HepG2 (cell line): ENCODE results near the gene TLK1. TPM values are rescaled to one million over a fixed set of nuclear protein-coding genes. Genes with fewer than 3 reads are reported as not detected.
A peak's percentile ranks its signal among the peaks of the same experiment; 100 is the strongest.

Experiments
- AHR ChIP-seq: IDR thresholded peaks from 2 replicates; pipeline ENCODE4 v1.6.1; 2018; ENCODE audit warnings: missing genetic modification reagents, missing compliant biosample characterization
- ATF7 ChIP-seq, 2 experiments: fragments of 450-650 bp in 1 of 2; sonication (generic) in 1 of 2; formaldehyde crosslinking in 1 of 2; IDR thresholded peaks; 2 replicates each; pipeline versions ENCODE4 v1.4.0 to v1.6.1; 2016 to 2020; ENCODE audit warnings: antibody characterized with exemption in 1 of 2, mild to moderate bottlenecking in 1 of 2, missing genetic modification reagents in 1 of 2
- CHD2 ChIP-seq: IDR thresholded peaks from 2 replicates; pipeline ENCODE4 v1.6.1; 2011; ENCODE audit warnings: low read depth, low read length, improper control_type of control experiment
- CREM ChIP-seq, 2 experiments: sonication (generic) in 1 of 2; formaldehyde crosslinking in 1 of 2; IDR thresholded peaks; 2 replicates each; pipeline versions ENCODE4 v1.4.0 to v1.6.1; 2016 to 2020; ENCODE audit warnings: antibody characterized with exemption in 1 of 2, mild to moderate bottlenecking in 1 of 2, missing genetic modification reagents in 1 of 2
- KDM5B ChIP-seq: sonication (generic); formaldehyde crosslinking; IDR thresholded peaks from 2 replicates; pipeline ENCODE4 v1.4.0; 2020; ENCODE audit warnings: missing genetic modification reagents, mild to moderate bottlenecking, borderline replicate concordance
- MATR3 ChIP-seq: sonication (generic); formaldehyde crosslinking; IDR thresholded peaks from 2 replicates; pipeline ENCODE4 v1.4.0; 2020; ENCODE audit warnings: missing genetic modification reagents
- NR0B2 ChIP-seq: sonication (generic); formaldehyde crosslinking; IDR thresholded peaks from 2 replicates; pipeline ENCODE4 v1.4.0; 2020; ENCODE audit warnings: mild to moderate bottlenecking, missing genetic modification reagents
- PHB2 ChIP-seq: fragments of 450-650 bp; IDR thresholded peaks from 2 replicates; pipeline ENCODE4 v1.6.1; 2018; ENCODE audit not compliant: partially characterized antibody
- POLR2A ChIP-seq, 2 experiments: IDR thresholded peaks; 2 replicates each; pipeline ENCODE4 v1.6.1; 2011; ENCODE audit warnings: low read depth in 2 of 2, low read length in 2 of 2, mild to moderate bottlenecking in 1 of 2, moderate library complexity in 1 of 2; ENCODE audit not compliant: insufficient read depth in 1 of 2
- U2AF2 ChIP-seq: fragments of 200-400 bp; formaldehyde crosslinking; IDR thresholded peaks from 2 replicates; pipeline ENCODE4 v1.6.1; 2017; ENCODE audit warnings: low read depth, mild to moderate bottlenecking, low read length
- ZMYM4 ChIP-seq: sonication (generic); formaldehyde crosslinking; IDR thresholded peaks from 2 replicates; pipeline ENCODE4 v1.8.1; 2023; ENCODE audit warnings: mild to moderate bottlenecking, missing genetic modification reagents
- ZNF407 ChIP-seq: sonication (generic); formaldehyde crosslinking; IDR thresholded peaks from one replicate; pipeline ENCODE4 v1.5.1; 2020; ENCODE audit warnings: mild to moderate bottlenecking, missing genetic modification reagents; ENCODE audit errors: not compliant biosample characterization
- ZNF572 ChIP-seq: sonication (generic); formaldehyde crosslinking; IDR thresholded peaks from 2 replicates; pipeline ENCODE4 v1.5.1; 2020; ENCODE audit warnings: mild to moderate bottlenecking, missing genetic modification reagents
- ZNF670 ChIP-seq: sonication (generic); formaldehyde crosslinking; IDR thresholded peaks from 2 replicates; pipeline ENCODE4 v1.8.0; 2022; ENCODE audit warnings: mild to moderate bottlenecking, missing genetic modification reagents, borderline replicate concordance
- ZNF678 ChIP-seq: sonication (generic); formaldehyde crosslinking; IDR thresholded peaks from 2 replicates; pipeline ENCODE4 v1.4.0; 2020; ENCODE audit warnings: mild to moderate bottlenecking, missing genetic modification reagents
- ZNF777 ChIP-seq: sonication (generic); formaldehyde crosslinking; IDR thresholded peaks from 2 replicates; pipeline ENCODE4 v1.4.0; 2020; ENCODE audit warnings: missing genetic modification reagents
- polyA plus RNA-seq, 8 experiments: library from polyadenylated mRNA; depleted of rRNA in 3 of 8; stranded (reverse) in 7 of 8; unstranded in 1 of 8; fragments of >200 nt; fragmentation: Illumina TruSeq in 4 of 8; extraction: Trizol in 4 of 8; gene quantifications; 2 replicates each; pipeline versions ENCODE4 v1.2.1 to v1.2.3, GENCODE V29; 2011 to 2016; ENCODE audit warnings: low read depth in 4 of 8, missing spikeins in 1 of 8, mixed read lengths in 1 of 8; ENCODE audit not compliant: insufficient read depth in 1 of 8
- total RNA-seq, 5 experiments: library from RNA; depleted of rRNA; stranded (reverse); fragments of >200 nt; fragmentation: Illumina TruSeq; extraction: Trizol; gene quantifications; 2 replicates each; pipeline ENCODE4 v1.2.3, GENCODE V29; 2016; ENCODE audit warnings: low read depth in 1 of 5
- TF ChIP-seq, protein P1 (sequence below): sonication (generic); formaldehyde crosslinking; IDR thresholded peaks from 2 replicates; pipeline ENCODE4 v1.4.0; 2020; ENCODE audit warnings: missing genetic modification reagents
- TF ChIP-seq, protein P2 (sequence below): IDR thresholded peaks from 2 replicates; pipeline ENCODE4 v1.6.1; 2016; ENCODE audit warnings: low read depth

TLK1 gene
- total and polyA plus RNA-seq, 2 of the 13 experiments (the other 11 are each of a cell fraction or from before 2014, with no cell fraction given): 16.8 to 28.7 TPM

DNA sequence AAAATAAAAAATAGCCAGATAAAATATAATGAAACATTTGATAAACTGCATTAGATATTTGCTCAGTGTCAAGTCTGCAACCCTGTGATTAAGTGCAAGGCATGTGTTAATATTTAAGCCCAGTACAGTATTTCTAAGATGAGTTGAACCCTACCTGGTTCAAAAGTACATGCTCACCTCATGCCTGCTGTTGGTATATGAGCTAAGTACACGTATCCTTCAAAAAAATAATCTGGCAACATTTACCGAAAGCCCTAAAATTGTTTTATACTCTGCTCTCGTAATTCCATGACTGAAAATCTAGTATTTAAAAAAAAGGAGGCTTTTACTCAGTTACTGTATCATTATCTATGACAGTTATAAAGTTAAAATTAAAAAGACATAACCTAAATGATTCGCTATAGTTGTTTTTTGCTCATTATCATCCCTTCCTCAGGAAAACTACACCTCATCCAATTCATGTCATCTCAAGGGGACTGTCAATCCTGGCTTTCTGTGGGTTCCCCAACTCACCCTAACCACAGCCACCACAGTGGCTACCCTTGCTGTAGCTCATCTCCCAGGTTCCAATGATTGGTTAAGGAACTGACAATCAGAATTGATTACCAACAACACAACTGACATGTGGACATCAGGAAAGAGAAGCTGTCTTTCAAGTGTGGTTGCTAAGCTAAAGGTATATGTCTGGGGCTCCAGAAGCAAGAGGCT is 10.6 kb downstream of the TLK1 start (continued):
- TF ChIP-seq NR0B2 (no peak), ZNF678 (CRISPR knock-in tag) (no peak), AHR (no peak), KDM5B (CRISPR knock-in tag) (no peak), CHD2 (no peak), PHB2 (no peak), ZNF670 (no peak), ZNF407 (CRISPR knock-in tag) (no peak), POLR2A (IDR thresholded peaks at IDR 0.05; ENCODE audit: insufficient read depth in 1 of 2, low read depth in 2 of 2, low read length in 2 of 2) (peak in 1 of 2 experiments; percentile 34; a peak in 1 of 4 replicates), U2AF2 (no peak), ATF7 (IDR thresholded peaks at IDR 0.05) (no peak), ATF7 (CRISPR knock-in tag; IDR thresholded peaks at IDR 0.05) (no peak), MATR3 (CRISPR knock-in tag) (no peak), CREM (IDR thresholded peaks at IDR 0.05) (no peak), CREM (CRISPR knock-in tag; IDR thresholded peaks at IDR 0.05) (no peak), ZNF777 (CRISPR knock-in tag) (no peak), ZMYM4 (CRISPR knock-in tag) (0 out of 2 replicates have a peak, but pooled peaks have one; percentile 7), ZNF572 (CRISPR knock-in tag) (no peak)
- TF ChIP-seq, protein P1, sequence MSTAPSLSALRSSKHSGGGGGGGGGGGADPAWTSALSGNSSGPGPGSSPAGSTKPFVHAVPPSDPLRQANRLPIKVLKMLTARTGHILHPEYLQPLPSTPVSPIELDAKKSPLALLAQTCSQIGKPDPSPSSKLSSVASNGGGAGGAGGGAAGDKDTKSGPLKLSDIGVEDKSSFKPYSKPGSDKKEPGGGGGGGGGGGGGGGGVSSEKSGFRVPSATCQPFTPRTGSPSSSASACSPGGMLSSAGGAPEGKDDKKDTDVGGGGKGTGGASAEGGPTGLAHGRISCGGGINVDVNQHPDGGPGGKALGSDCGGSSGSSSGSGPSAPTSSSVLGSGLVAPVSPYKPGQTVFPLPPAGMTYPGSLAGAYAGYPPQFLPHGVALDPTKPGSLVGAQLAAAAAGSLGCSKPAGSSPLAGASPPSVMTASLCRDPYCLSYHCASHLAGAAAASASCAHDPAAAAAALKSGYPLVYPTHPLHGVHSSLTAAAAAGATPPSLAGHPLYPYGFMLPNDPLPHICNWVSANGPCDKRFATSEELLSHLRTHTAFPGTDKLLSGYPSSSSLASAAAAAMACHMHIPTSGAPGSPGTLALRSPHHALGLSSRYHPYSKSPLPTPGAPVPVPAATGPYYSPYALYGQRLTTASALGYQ: no peak
- TF ChIP-seq, protein P2, sequence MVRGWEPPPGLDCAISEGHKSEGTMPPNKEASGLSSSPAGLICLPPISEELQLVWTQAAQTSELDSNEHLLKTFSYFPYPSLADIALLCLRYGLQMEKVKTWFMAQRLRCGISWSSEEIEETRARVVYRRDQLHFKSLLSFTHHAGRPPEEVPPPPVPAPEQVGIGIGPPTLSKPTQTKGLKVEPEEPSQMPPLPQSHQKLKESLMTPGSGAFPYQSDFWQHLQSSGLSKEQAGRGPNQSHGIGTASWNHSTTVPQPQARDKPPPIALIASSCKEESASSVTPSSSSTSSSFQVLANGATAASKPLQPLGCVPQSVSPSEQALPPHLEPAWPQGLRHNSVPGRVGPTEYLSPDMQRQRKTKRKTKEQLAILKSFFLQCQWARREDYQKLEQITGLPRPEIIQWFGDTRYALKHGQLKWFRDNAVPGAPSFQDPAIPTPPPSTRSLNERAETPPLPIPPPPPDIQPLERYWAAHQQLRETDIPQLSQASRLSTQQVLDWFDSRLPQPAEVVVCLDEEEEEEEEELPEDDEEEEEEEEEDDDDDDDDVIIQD: peak; percentile 56; the same call in 1 of the 2 replicates
